ENCODE data around the gene EAF2.
"Not testable (repeated sequence)": the region's sequence is repeated elsewhere in the genome, so short reads cannot be mapped to it uniquely, and the experiment has no call there.

Gene EAF2

DNA sequence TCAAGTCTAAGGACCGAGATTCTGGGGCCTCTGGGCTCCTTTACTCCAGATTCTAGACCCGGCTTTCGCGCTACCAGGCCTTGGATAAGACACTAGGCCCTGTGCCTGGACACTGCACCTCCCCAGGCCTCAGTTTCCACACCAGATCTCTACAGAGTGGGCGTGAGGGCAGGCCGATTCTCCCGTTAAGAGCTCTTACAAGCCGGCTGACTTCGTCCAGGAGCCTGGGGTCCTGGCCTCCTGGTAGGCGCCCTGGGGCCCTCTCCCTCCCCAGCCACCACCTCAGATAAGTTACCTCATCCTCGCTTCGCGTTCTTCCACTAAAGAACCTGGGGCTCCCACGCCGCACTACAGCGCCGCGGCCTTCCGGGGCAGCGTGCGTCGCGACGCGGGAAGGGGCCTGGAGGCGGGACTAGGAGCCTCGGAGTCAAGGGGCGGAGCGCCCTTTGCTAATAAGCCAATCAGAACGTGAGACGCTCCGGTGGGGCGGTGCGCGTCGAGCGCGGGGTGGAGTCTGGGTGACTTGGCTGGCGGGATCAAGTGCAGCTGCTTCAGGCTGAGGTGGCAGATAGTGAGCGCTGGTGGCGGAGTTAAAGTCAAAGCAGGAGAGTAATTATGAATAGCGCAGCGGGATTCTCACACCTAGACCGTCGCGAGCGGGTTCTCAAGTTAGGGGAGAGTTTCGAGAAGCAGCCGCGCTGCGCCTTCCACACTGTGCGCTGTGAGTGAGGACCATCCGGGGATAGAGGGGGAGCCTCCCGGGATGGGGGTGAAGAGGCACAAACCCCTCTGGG is at the start of gene EAF2, which contains the start of gene IQCB1:
Gene EAF2 (plus strand): TSS at position 539 of the 794 bp plus-strand sequence. CDS start 77 bp downstream, at position 616.
Gene IQCB1 (minus strand): TSS at position 390 of the 794 bp plus-strand sequence. CDS start 6,100 bp downstream, outside the sequence.
- peak; percentile 89 to 93 for DNase-seq (ENCODE audit: low read depth in 2 of 2)

DNA sequence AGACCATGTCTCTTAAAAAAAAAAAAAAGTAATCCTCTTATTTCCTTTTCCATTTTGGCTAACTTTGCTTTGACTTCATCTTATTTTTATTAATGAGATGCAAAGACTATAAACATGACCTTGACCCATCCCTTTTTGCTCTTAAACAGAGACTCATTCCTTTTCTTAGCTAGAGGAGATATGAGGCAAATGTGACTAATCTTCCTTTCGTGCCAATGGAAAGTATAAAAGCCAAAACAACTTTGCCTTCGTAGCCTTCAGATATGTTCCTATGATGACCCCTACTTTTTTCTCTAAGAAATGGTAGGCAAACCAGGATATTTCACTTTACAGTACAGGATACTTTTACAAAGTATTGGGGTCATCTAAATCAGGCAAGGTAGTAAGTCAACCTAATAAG is 48.5 kb upstream of the EAF2 start:
- DNase-seq (ENCODE audit: low read depth in 2 of 2): no peak

DNA sequence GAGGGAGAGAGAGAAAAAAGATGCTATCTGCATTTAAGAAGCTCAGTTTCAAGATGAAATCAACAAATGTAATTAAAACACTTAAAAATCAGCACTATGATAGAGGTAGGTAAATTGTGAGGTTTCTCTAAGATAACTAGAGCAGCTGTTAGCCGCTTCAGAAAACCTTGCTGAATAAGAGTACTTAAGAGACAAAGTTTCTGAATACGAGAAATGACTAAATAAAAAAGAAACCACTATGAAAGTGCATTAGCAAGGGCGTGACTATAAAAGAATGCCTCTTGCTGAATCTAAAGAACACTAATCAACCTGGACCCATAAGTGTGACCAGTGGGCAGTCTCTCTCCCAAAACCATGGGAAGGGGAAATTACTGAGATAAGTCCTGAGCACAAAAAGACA is 41.9 kb upstream of the EAF2 start:
- DNase-seq (ENCODE audit: low read depth in 2 of 2): no peak

DNA sequence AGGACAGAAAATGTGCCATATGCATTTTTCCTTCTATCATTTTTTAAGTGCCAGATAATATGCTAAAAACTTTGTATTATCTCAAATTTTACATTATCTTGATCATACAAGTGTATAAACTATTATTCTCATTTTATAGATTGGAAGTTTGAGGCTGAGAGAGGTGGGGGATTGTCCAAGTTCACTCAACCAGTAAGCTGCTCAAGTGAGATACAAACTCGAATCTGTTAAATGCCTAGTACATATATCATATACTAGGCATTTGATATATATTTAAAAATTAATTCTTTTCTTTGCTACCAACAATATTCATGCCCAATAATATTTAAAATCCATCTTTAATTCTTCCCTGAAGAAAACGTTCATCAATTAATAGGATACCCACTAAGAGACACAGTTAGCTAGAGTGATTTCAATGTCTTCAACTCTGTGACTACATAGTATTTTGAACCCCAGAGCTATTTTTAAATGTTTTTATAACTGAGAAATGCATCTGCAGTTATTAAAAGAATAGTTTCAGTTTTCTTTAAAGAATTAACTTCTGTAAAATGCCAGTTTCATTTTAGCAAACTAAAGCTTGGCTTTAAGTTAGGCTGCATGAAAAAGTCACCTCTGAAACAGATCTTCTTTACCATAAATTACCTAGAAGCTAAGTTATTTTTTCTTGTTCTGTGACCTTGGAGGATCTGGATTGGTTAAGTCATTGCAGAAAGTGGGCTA is 40.6 kb upstream of the EAF2 start:
- no peak for DNase-seq (ENCODE audit: low read depth in 2 of 2)

DNA sequence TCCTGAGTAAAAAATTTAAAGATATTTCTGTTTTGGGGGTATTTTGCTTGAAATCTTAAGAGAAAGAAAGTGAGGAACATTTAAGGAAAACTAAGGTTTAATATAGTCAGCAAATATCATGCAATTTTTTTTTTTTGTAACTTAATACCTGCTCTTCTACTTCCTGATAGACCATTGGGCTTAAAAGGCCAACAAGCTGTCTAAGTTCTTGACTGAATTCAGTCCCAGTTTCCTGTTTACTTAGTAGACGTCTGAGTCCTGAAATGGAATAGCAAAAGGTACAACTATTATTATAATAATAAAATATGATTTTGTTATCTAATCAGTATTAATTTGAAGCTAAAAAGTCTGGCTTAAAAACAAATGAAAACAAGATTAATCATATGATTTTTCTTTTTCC is 38.0 kb upstream of the EAF2 start:
- no peak for DNase-seq (ENCODE audit: low read depth in 2 of 2)

DNA sequence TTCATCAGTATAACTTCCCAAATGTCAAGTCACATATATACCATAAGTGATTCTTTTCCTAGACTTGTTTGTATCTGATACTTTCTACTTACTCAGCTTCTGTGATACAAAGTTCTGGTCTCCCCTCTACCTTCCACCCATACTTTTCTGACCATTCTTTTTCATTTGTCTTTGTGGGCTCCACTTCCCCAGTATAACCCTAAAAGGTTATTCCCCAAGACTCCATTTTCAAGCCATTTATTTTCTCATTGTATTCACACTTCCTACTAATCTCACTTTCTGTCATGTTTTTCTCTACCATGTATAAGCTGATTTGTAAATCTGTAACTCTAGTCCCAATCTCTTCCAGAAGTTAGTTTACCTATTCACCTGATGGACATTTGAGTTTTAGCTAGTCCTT is 34.1 kb upstream of the EAF2 start:
- no peak for DNase-seq (ENCODE audit: low read depth in 2 of 2)

DNA sequence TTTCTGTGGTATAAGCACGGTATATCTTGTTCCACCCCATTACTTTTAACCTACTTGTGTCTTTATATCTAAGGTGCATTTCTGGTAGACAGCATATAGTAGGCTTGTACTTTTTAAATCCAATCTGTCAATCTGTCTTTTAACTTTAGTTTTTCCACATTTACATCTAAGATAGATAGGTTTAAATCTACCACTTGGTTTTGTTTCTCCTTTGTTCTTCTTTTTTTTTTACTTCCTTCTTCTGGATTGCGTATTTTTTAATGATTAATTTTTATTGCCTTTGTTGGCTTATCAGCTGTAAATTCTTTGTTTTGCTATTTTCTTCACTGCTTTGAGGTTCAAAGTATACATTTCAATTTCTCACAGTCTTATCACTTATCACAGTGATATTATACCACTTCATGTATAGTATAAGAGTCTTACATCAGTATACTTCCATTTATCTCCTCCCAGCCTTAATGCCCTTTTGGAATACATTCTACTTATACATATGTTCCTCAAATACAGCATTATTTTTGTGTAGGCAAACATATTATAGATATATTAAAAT is 31.2 kb upstream of the EAF2 start:
- no peak for DNase-seq (ENCODE audit: low read depth in 2 of 2)

DNA sequence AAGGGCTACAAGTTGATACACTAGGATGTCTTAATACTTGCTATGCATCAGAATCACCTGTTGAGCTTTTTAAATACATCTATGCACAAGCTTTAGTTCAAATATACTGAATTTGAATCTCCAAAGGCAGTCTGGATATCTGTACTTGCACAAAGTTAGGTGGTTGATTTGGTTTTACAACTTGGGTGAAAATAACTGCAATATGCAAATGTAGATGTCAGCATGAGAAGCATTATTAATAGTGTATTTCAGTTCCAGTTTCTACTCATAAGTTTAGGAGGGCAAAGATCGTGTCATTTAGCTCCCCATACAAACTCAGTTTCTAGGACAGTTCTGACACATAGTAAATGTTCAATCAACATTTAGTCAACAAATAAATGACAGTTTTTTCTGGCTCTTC is 25.8 kb upstream of the EAF2 start:
- DNase-seq (ENCODE audit: low read depth in 2 of 2): no peak

DNA sequence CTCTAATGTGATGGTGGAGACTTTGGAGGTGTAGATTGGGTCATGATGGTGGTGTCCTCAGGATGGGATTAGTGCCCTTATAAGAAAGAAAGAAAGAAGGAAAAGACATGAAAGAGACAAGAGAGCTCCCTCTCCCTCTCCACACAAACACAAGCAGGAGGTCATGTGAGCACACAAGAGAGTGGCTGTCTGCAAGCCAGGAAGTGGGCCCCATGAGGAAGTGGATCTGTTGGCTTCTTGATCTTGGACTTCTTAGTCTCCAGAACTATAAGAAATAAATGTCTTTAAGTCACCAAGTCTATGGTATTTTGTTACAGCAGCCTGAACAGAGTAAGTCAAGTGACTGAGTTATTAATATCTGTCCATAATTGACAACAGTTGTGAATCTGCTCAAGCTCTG is 17.3 kb upstream of the EAF2 start:
- DNase-seq (ENCODE audit: low read depth in 2 of 2): no peak

DNA sequence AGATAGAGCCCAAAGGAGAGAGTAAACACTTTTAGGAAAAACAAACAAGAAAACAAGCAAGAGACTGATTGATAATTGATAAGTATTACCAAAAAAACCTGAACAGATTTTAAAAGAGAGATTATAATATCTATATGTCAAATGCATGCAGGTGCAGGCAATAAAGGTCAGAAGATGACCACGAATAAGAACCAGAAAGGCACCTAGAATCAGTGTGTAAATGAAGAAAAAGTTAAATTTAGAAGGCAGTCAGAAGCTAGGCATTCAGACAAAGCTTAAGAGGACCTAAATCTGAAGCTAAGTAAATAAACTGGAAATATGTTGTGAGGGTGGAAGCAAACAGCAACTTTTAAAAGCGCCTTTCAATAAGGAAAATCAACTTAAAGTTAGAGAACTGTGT is 16.4 kb upstream of the EAF2 start:
- DNase-seq (ENCODE audit: low read depth in 2 of 2): no peak

DNA sequence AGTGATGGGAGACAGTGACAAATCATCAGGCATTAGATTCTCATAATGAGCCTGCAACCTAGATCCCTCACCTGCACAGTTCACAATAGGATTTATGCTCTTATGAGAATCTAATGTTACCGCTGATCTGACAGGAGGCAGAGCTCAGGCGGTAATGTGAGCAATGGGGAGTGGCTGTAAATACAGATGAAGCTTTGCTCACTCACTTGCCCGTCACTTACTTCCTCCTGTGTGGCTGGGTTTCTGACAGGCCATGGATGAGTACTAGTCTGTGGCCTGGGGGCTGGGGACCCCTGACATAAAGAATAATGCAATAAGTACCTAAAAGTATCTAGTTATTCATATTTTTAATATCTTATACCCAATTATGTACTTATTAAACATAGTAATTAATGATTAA is 15.8 kb upstream of the EAF2 start:
- no peak for DNase-seq (ENCODE audit: low read depth in 2 of 2)

DNA sequence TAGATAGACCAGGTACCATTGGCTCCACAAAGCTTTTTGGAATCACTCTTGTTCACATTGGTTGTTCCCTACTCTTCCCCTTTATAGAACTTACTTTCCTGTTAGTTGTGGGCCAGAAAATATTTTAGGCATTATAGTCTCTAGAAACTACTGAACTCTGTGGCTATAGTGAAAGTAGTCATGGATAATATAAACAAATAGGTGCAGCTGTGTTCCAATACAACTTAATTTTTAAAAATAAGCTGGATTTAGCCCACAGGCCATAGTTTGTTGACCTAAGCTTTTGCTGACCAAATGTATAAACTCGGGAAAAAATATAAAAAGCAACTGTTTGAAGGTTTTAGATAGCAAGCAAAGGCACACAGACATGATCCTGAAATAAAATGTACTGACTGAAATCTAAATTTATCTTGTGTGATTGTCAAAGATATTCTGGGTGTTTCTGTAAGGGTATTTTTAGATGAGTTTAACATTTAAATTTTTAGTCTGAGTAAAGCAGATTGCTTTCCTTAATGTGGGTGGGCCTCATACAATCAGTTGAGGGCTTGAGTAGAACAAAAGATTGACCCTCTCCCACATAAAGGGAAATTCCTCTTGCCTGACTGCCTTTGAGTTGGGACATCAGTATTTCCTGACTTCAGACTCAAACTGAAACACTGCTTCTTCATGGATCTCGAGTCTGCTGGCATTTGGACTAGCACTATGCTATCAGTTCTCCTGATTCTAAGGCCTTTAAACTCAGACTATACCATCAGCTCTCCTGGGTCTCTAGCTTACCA is 13.4 kb upstream of the EAF2 start:
- no peak for DNase-seq (ENCODE audit: low read depth in 2 of 2)

DNA sequence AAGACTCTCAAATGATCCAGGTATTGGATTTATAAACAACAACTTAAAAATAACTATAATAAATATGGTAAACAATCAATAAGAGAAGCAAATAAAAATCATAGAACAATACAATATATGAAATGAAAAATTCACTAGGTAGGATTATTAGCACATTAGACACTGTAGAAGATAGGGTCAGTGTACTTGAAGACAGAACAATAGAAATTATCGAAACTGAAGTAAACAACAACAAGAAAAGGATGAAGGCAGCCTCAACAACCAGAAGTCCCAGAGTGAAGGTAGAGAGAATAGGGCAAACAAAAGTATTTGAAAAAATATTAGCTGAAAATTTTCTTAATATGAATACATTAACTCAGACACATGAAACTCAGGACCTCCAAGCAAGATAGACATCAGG is 12.0 kb upstream of the EAF2 start:
- DNase-seq (ENCODE audit: low read depth in 2 of 2): no peak

DNA sequence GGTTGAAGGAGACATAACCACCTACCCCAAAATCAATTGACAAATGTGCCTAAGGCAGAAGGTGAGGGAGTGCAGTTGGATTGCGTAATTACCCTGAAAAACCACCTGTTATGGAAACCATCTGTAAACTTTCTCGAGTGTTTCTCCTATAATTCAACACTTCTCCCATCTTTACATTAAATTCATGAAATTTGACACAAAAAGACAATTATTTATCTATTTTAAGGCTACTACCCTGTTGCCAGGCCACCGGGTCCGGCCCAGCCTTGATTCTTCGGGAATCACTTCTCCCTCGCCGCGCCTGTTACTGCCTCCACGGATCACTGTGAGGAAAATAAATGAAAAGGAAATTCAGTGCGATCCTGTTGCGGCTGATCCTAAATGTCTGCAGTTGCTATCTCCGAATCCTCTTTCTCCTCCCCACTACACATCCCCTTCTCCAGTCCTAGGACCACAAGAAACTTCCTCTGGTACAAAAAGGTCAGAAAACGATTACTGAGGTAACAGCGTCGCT is 795 bp upstream of the EAF2 start:
- DNase-seq (ENCODE audit: low read depth in 2 of 2): no peak

DNA sequence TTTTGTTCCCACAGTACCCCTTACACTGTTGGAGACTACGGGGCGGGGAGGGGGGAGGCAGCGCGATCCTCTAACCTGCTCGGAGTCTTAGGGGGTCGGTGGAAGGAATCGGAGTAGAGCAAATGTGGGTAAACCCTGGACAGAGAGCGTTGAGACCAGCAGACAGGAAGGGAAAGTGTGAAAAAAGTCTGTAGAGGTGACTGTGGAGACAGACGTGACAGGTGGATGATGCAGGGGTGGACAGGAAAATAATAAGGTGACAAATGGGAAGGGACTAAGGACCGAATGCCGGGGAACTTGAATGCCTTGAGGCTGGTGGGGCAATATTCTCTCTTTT is 424 bp downstream of the EAF2 start:
- no peak for DNase-seq (ENCODE audit: low read depth in 2 of 2)

DNA sequence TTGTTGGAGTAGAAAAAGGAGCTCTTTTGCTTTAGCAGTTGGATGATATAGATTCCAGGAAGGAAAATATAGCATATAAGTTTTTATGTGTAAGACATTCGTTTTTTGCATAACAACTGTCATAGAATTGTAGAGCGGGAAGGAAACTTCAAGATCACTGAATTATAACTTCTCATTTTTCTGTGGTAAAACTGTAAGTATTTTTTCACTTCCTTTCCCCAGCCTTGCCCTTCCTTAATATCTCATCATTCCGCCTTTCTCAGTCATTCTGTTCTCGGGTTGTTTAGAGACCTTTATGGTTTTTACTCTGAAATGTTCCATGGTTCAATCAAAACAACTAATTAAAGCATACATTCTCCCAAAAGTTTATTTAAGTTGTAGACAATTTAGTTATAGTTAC is 1.1 kb downstream of the EAF2 start:
- DNase-seq (ENCODE audit: low read depth in 2 of 2): no peak

DNA sequence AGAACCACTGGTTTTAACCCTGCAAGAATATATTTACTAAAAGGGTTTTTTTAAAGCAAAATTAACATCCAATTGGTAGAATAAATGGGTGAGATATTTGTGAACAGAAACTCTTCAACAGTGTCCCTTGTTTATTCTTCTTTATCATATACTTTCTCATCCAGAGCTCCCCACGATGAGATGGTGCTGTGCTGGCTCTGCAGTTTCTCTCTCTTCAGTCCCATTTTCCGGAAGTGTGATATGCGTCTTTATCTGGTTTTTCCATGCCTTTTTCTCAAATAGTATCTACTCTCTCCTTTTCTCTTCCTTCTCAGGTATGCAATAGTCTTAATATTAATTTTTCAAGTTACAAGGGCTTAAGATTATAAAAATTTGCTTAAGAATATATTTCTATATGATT is 1.5 kb downstream of the EAF2 start:
- no peak for DNase-seq (ENCODE audit: low read depth in 2 of 2)

DNA sequence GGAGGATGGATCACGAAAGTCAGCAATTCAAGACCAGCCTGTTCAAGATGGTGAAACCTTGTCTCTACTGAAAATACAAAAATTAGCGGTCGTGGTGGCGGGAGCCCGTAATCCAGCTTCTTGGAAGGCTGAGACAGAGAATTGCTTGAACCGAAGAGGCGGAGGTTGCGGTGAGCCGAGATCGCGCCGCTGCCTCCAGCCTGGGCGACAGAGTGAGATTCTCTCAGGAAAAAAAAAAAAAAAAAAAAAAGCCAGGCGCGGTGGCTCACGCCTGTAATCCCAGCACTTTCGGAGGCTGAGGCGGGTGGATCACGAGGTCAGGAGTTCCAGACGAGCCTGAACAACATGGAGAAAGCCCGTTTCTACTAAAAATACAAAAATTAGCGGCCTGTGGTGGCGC is 5.0 kb downstream of the EAF2 start:
- no peak for DNase-seq (ENCODE audit: low read depth in 2 of 2)

DNA sequence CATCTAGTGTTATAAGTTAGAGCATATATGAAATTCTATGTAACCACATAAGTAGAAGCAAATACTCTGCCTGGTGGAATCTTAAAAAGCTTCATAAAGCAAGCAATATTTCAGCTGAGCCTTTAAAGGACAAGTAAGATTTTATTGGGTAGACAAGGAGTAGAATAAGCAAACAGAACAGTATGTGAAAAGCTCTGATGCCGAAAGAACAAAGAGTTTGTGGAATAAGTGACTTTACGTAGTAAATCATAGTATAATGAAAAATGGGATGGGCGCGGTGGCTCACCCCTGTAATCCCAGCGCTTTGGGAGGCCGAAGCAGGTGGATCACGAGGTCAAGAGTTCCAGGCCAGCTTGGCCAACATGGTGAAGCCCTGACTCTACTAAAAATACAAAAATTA is 9.9 kb downstream of the EAF2 start:
- no peak for DNase-seq (ENCODE audit: low read depth in 2 of 2)

DNA sequence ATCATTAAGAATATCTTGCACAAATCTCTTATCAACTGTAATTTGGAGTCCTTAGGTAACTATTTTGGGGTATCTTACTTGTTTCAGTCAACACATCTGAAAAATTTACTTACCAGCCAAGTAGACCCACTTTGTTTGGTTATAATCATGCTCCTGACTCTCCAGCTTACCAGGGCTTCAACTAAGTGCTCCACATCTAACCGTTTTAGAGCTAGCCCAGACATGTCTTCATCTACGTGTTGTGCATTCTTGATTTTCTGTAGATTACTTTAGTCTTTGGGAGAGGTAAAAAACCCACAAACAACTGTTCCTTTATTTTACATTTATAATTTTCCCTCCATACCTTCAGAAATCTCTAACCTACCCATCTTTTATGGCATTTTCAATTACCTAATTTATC is 17.2 kb downstream of the EAF2 start:
- no peak for DNase-seq (ENCODE audit: low read depth in 2 of 2)

DNA sequence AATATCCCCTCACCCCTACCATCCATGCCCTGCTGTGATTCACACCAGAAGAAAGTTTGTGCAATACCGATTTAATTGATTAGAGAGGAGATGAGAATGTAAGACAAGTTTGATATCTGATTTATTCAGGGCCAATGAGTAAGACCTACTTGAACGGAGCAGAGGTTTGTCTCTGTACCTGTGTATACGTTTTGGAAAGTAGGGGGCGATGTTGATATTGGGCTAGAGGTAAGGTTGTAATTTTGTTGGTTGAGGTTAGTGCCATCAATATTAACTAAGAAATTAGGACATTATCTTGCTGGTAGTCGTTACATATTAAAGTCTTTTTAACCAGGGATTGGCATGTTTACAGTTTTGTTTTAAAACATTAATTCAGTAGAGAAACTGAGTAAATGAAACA is 20.5 kb downstream of the EAF2 start:
- DNase-seq (ENCODE audit: low read depth in 2 of 2): no peak

DNA sequence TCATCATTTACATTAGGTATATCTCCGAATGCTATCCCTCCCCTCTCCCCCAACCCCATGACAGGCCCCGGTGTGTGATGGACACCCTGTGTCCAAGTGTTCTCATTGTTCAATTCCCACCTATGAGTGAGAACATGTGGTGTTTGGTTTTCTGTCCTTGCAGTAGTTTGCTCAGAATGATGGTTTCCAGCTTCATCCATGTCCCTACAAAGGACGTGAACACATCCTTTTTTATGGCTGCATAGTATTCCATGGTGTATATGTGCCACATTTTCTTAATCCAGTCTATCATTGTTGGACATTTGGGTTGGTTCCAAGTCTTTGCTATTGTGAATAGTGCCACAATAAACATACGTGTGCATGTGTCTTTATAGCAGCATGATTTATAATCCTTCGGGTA is 22.8 kb downstream of the EAF2 start:
- not testable (repeated sequence) for DNase-seq (ENCODE audit: low read depth in 2 of 2)
